ENCODE measurements around the gene LRMDA. TPM values are rescaled to one million over a fixed set of nuclear protein-coding genes. Genes with fewer than 3 reads are reported as not detected.

Gene LRMDA
- total and polyA plus RNA-seq, 2 of the 8 experiments (the other 6 are each of a cell fraction or from before 2014, with no cell fraction given), result 0.86 to 2.8 TPM

GRCh38 chr10:75403939-75404814 is 27.2 kb upstream of the LRMDA start:
- WGBS, 2 experiments (ENCODE audit: extremely low coverage in 1 of 2, insufficient coverage in 1 of 2, insufficient read length in 1 of 2, insufficient replicate concordance in 2 of 2, low coverage in 1 of 2, low lambda C conversion rate in 2 of 2, missing lambda C conversion rate in 1 of 2), result 4% methylated on average over 52 of the region's 58 CpGs; no CpG with 5 or more reads in 1 of the 2 experiments
- Histone ChIP-seq H3K56ac (replicated peaks; ENCODE audit: insufficient read length, low read depth, low read length) (no peak overlapping the region), H2BK12ac (ENCODE audit: low read depth, low read length) (peak overlapping the region; percentile 97), H2AK5ac (ENCODE audit: low read depth, low read length) (0 out of 2 replicates have a peak overlapping the region, but pooled peaks have one; percentile 77), H3K18ac (ENCODE audit: extremely low read depth, low read length) (peak overlapping the region; percentile 78; the same call in 1 of the 2 replicates), H4K91ac (replicated peaks; ENCODE audit: insufficient read length, low read length) (no peak overlapping the region), H3K36me3 (ENCODE audit: control insufficient read depth in 2 of 4, insufficient read depth in 4 of 4, low read length in 3 of 4) (peaks cover 0 to 10% (median 0%) of the 10 kb centered on the region in 4 experiments; a peak in 1 of 8 replicates), H4K5ac (ENCODE audit: insufficient read length, low read depth, low read length) (no peak overlapping the region), H2BK120ac (replicated peaks; ENCODE audit: low read depth, low read length) (no peak overlapping the region), H3K14ac (ENCODE audit: insufficient read length) (no peak overlapping the region), H3K4ac (replicated peaks; ENCODE audit: insufficient read length, low read depth, low read length) (no peak overlapping the region), H4K8ac (ENCODE audit: extremely low read depth, insufficient read depth, low read length) (peak overlapping the region; percentile 35), H3K4me2 (ENCODE audit: insufficient read depth in 1 of 2, low read depth in 2 of 2, low read length in 2 of 2) (peak overlapping the region; percentile 91 to 97), H3K9ac (replicated peaks in 1 of 4; ENCODE audit: extremely low read depth in 1 of 4, low read depth in 3 of 4, low read length in 3 of 4) (no peak overlapping the region), H3K27me3 (replicated peaks in 1 of 4; ENCODE audit: control insufficient read depth in 3 of 4, extremely low read depth in 1 of 4, insufficient read depth in 3 of 4, low read length in 3 of 4) (peaks cover 75 to 99% (median 90%) of the 10 kb centered on the region in 4 experiments), H2BK15ac (ENCODE audit: low read length) (peak overlapping the region; percentile 92), H3K79me2 (ENCODE audit: control insufficient read depth in 1 of 2, insufficient read depth in 2 of 2, low read length in 2 of 2) (no peaks in the 10 kb centered on the region), H2BK20ac (ENCODE audit: low read length) (no peak overlapping the region), H3K4me3 (ENCODE audit: extremely low read depth in 1 of 4, insufficient read depth in 2 of 4, low read depth in 3 of 4, low read length in 4 of 4) (peak overlapping the region; percentile 6 to 64 (median 41); a peak in 6 of 8 replicates), H3K9me3 (ENCODE audit: insufficient read depth in 2 of 2, low read depth in 1 of 2, low read length in 1 of 2) (no peaks in the 10 kb centered on the region; a peak in 1 of 4 replicates), H3K23ac (ENCODE audit: insufficient read length) (no peak overlapping the region), H3K27ac (ENCODE audit: low read depth, low read length) (no peak overlapping the region), H3K79me1 (ENCODE audit: low read depth, low read length) (no peaks in the 10 kb centered on the region), H2AFZ (ENCODE audit: low read length) (no peak overlapping the region), H3K23me2 (ENCODE audit: low read depth, low read length) (peaks cover 25% of the 10 kb centered on the region), H3K4me1 (replicated peaks in 1 of 4; ENCODE audit: control insufficient read depth in 3 of 4, insufficient read depth in 4 of 4, low read length in 3 of 4) (peaks cover 8 to 42% (median 29%) of the 10 kb centered on the region in 4 experiments), H4K20me1 (replicated peaks in 1 of 2; ENCODE audit: control insufficient read depth in 1 of 2, insufficient read depth in 2 of 2, low read length in 2 of 2) (peaks cover 19 to 21% of the 10 kb centered on the region in 2 experiments), H2BK5ac (ENCODE audit: low read depth, low read length) (no peak overlapping the region)
- no peak for FAIRE-seq
- DNase-seq (ENCODE audit: low read depth in 1 of 2, low spot score in 2 of 2), result peak in 1 of 2 experiments; percentile 65
- POLR2A ChIA-PET (ENCODE audit: partially characterized antibody), result no interaction called here
- CTCF ChIA-PET (ENCODE audit: partially characterized antibody), result interaction anchor here (0.7 to 2.3 kb wide), 3 partner anchors 9 to 632 kb away, joined by 3 to 11 read pairs (median 3); no protein-coding TSS in a partner anchor
- peak; percentile 2 for TF ChIP-seq TAF7 (optimal IDR thresholded peaks at IDR 0.05; ENCODE audit: borderline replicate concordance, low read depth, low read length)
- TF ChIP-seq, protein P1, sequence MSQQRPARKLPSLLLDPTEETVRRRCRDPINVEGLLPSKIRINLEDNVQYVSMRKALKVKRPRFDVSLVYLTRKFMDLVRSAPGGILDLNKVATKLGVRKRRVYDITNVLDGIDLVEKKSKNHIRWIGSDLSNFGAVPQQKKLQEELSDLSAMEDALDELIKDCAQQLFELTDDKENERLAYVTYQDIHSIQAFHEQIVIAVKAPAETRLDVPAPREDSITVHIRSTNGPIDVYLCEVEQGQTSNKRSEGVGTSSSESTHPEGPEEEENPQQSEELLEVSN (IDR thresholded peaks at IDR 0.05), result peak; percentile 29; the same call in 1 of the 2 replicates
- peak; percentile 66; the same call in 1 of the 2 replicates for TF ChIP-seq SUZ12 (IDR thresholded peaks at IDR 0.05; ENCODE audit: low read length)
- TF ChIP-seq RNF2 (IDR thresholded peaks at IDR 0.05; ENCODE audit: borderline replicate concordance, low read depth, low read length, missing control alignments, poor library complexity, severe bottlenecking), result peak; percentile 13
- TF ChIP-seq CBX8 (IDR thresholded peaks at IDR 0.05; ENCODE audit: borderline replicate concordance, low read depth, low read length), result no peak
- TF ChIP-seq KDM4A (IDR thresholded peaks at IDR 0.05; ENCODE audit: low read depth, low read length, severe bottlenecking), result peak; percentile 37
- TF ChIP-seq YY1 (IDR thresholded peaks at IDR 0.05; ENCODE audit: low read depth, low read length), result no peak
- TF ChIP-seq MAFK (IDR thresholded peaks at IDR 0.05; ENCODE audit: low read depth, low read length), result no peak
- TF ChIP-seq RFX5 (IDR thresholded peaks at IDR 0.05; ENCODE audit: borderline replicate concordance, low read depth, low read length), result peak; percentile 51; the same call in 1 of the 2 replicates
- TF ChIP-seq POLR2A (IDR thresholded peaks at IDR 0.05; ENCODE audit: control extremely low read depth in 1 of 2, low read depth in 2 of 2, low read length in 2 of 2), result no peak
